H4 (cell line): ENCODE data around the gene PCSK5. TPM values are rescaled to one million over a fixed set of nuclear protein-coding genes. Genes with fewer than 3 reads are reported as not detected.

Source experiments
- DNase-seq: peaks from one replicate; pipeline ENCODE4 v3.0.0-alpha.2; 2015; ENCODE audit warnings: low spot score
- total RNA-seq: library from RNA; depleted of rRNA; stranded (reverse); fragments of >200 nt; shearing (Covaris generic); gene quantifications from 2 replicates; pipeline ENCODE4 v1.2.3, GENCODE V29; 2014

The PCSK5 gene
- total RNA-seq, 1 experiment from 2014 or later: 2.4 TPM

GRCh38 chr9:76394960-76395252 lies 504.4 kb downstream of the PCSK5 start:
- peak; percentile 36 for DNase-seq

- no peak for DNase-seq
Measured at GRCh38 chr9:76395381-76395780, 504.9 kb downstream of the PCSK5 start.

GRCh38 chr9:76396144-76396543 lies 505.7 kb downstream of the PCSK5 start:
- DNase-seq: no peak

GRCh38 chr9:76396597-76396996 lies 506.1 kb downstream of the PCSK5 start:
- DNase-seq: no peak

GRCh38 chr9:76399856-76400255 lies 509.4 kb downstream of the PCSK5 start:
- no peak for DNase-seq

GRCh38 chr9:76400534-76401096 lies 510.1 kb downstream of the PCSK5 start:
- peak; percentile 20 for DNase-seq

GRCh38 chr9:76401176-76401575 lies 510.7 kb downstream of the PCSK5 start:
- DNase-seq: no peak

GRCh38 chr9:76401580-76402354 lies 511.3 kb downstream of the PCSK5 start:
- DNase-seq: no peak

GRCh38 chr9:76403352-76403751 lies 512.9 kb downstream of the PCSK5 start:
- DNase-seq: peak; percentile 91

GRCh38 chr9:76404401-76404800 lies 513.9 kb downstream of the PCSK5 start:
- DNase-seq: no peak

GRCh38 chr9:76405340-76405739 lies 514.9 kb downstream of the PCSK5 start:
- DNase-seq: no peak

GRCh38 chr9:76405868-76406267 lies 515.4 kb downstream of the PCSK5 start:
- DNase-seq: no peak
